SH-SY5Y (cell line): ENCODE measurements around the gene CASKIN2.

Source experiments
- GATA2 ChIP-seq: IDR thresholded peaks from 2 replicates; pipeline ENCODE4 v1.6.1; 2011; ENCODE audit warnings: mild to moderate bottlenecking, low read depth, low read length
- GATA3 ChIP-seq: IDR thresholded peaks from 2 replicates; pipeline ENCODE4 v1.6.1; 2011; ENCODE audit warnings: low read depth, mild to moderate bottlenecking, low read length, moderate library complexity

DNA sequence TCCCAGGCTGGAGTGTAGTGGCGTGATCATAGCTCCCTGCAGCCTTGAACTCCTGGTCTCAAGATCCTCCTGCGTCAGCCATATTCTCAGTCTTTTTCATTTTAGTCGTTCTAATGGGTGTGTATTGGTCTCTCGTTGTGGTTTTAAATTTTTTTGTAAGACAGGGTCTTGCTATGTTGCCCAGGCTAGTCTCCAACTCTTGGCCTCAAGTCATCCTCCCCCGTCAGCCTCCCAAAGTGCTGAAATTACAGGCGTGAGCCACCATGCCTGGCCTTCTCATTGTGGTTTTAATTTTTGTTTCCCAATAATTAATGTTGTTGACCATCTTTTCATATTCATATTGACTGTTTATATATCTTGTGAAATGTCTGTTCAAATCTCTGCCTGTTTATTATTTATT is 50.3 kb downstream of the CASKIN2 start:
- TF ChIP-seq GATA3, result no peak
- TF ChIP-seq GATA2, result no peak
